WI38 (cell line): Measurements from ENCODE around the gene CRAMP1.
A peak's percentile ranks its signal among the peaks of the same experiment; 100 is the strongest.

Source experiments
- H3K4me3 ChIP-seq: 2 replicates; pipeline ENCODE4 v1.5.1; 2011; ENCODE audit warnings: low read depth, mild to moderate bottlenecking, control low read depth, low read length
- TF ChIP-seq, protein P1 (sequence below): IDR thresholded peaks from 2 replicates; pipeline ENCODE4 v1.5.1; 2012; ENCODE audit warnings: low read depth, mild to moderate bottlenecking, control low read depth, low read length

CRAMP1 gene

DNA sequence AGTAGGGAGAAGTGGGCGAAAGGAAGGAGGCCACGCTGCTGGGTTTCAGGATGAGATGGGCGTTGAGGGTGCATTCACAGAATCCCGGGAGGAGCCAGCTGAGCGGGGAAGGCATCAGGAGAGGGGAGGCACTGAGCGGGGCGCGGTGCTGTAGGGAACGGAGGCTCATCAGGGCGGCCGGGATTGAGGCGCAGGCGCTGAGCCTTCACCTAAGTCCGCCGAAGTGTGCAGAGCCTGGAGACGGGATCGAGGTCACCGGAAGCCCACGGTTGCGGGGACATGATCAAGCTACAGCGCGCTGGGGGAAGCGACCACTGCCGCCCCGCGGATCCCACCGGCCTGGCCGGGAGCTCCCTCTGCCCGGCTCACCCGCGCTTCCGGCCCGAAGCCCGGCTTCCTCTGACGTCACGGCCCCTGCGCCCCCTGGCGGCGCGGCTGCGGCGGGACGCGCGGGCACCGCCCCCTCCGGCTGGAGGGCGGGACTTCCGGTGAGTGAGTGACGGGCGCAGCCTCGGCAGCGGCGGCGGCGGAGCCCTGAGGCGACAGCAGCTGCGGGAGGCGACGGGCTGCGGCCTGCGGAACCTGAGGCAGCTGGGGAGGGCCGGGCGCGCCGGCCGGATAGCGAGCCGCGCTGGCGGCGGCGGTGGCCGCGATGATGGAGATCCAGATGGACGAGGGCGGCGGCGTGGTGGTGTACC lies 93.7 kb downstream of the CRAMP1 start, which contains the start of gene MAPK8IP3:
Gene MAPK8IP3, plus strand, starts transcription at position 508 of the 698 bp plus-strand sequence. Its CDS starts 145 bp downstream, at position 653.
- TF ChIP-seq, protein P1, sequence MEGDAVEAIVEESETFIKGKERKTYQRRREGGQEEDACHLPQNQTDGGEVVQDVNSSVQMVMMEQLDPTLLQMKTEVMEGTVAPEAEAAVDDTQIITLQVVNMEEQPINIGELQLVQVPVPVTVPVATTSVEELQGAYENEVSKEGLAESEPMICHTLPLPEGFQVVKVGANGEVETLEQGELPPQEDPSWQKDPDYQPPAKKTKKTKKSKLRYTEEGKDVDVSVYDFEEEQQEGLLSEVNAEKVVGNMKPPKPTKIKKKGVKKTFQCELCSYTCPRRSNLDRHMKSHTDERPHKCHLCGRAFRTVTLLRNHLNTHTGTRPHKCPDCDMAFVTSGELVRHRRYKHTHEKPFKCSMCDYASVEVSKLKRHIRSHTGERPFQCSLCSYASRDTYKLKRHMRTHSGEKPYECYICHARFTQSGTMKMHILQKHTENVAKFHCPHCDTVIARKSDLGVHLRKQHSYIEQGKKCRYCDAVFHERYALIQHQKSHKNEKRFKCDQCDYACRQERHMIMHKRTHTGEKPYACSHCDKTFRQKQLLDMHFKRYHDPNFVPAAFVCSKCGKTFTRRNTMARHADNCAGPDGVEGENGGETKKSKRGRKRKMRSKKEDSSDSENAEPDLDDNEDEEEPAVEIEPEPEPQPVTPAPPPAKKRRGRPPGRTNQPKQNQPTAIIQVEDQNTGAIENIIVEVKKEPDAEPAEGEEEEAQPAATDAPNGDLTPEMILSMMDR = peak; percentile 60

GRCh38 chr16:1706386-1707192 lies 94.4 kb downstream of the CRAMP1 start:
- H3K4me3 ChIP-seq = peak overlapping the region; percentile 91
- TF ChIP-seq, protein P1 = no peak

More for the DNA sequence above, 93.7 kb downstream of the CRAMP1 start, which contains the start of gene MAPK8IP3:
- peak within 1 kb of the TSS; percentile 91 for H3K4me3 ChIP-seq

DNA sequence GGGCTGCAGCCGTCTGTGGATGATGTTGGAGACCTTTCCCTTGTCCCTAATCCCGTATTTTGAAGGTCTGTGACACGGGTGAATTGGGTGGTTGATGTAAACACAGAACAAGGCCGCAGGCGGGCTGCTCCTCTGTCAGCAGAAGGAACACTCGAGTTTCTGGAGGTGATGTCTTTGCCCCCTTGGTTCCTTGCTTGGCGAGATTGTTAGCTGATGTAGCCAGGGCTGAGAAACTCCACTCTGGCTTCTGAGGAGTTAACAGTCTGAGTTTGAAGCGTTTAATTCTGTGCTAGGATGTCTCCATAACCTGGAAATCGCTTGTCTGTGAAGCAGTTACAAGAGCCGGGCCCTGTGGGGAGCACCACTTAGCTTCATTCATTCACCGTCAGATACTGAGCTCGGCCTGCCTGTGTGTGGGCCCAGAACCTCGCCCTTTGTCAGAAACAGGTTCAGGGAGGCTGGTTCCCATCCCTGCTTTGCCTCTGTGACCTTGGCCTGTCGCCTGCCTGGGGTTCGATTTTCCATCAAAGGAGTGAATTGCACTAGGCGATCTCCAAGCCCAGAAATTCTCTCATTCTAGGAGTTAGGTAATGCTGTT lies 95.1 kb downstream of the CRAMP1 start:
- TF ChIP-seq, protein P1 = no peak
- H3K4me3 ChIP-seq = peak overlapping the region; percentile 91

- peak overlapping the region; percentile 13 for H3K4me3 ChIP-seq
Observed at GRCh38 chr16:1708083-1708767, 96.1 kb downstream of the CRAMP1 start.

DNA sequence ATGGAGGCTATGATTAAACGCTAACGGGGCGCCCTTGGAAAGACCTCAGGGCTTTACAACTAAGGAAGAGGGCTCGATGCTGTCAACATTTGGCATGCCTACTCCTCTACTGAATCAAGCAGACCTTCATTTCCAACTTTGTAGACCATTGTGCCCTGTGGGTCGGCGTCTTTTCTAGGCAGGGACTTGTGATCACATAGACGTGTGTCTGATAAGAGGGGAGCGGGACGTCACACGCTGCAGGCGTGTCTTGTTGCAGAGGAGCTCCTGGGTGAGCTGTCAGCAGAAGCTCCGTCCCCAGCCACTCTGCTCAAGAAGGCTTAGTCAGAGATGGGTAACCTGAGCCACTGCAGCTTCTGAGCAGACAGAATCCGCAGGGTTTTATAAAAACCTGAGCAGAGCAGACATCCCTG lies 96.6 kb downstream of the CRAMP1 start:
- no peak overlapping the region for H3K4me3 ChIP-seq
- TF ChIP-seq, protein P1 = no peak

More at GRCh38 chr16:1708083-1708767, 96.1 kb downstream of the CRAMP1 start:
- TF ChIP-seq, protein P1 = no peak

GRCh38 chr16:1709356-1709755 lies 97.2 kb downstream of the CRAMP1 start:
- TF ChIP-seq, protein P1 = no peak
- H3K4me3 ChIP-seq = no peak overlapping the region
